ENCODE results near the gene STARD13. TPM values are rescaled to one million over a fixed set of nuclear protein-coding genes. Genes with fewer than 3 reads are reported as not detected.

The STARD13 gene
- total and polyA plus RNA-seq, 2 donors (not counting 1 experiment from before 2014, with no cell fraction given) = 0.06 to 0.22 TPM

DNA sequence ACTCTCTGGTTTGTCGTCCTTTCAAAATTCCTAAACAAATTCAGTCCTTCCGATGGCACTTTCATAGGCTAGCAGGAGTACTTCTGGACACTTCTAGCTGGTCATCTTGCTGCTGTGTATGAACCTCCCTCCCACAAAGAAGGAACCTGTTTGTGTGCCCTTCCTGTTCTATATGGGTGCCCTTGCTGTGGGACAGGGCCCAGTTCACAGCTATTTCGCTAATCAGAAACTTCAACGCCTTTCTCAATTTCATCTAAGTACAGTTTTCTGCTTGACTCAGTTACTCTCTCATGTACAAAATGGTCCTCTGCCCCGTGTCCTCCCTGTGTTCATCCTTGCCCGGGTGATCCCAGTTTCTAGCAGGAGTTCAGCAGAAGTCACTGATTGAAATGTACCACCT is 96.1 kb downstream of the STARD13 start:
- Histone ChIP-seq H3K36me3 (replicated peaks in 1 of 2; ENCODE audit: control extremely low read depth in 1 of 2, control insufficient read depth in 1 of 2, extremely low read depth in 1 of 2, insufficient read depth in 2 of 2, low read length in 1 of 2) (no peaks in the 10 kb centered on the region), H2AFZ (ENCODE audit: insufficient read depth, low read depth, low read length, poor library complexity, severe bottlenecking) (no peak overlapping the region), H3K27ac (ENCODE audit: low read length in 2 of 2) (no peak overlapping the region), H3K9ac (ENCODE audit: low read length) (no peak overlapping the region), H3K79me2 (ENCODE audit: control insufficient read depth, insufficient read depth, low read length) (no peaks in the 10 kb centered on the region), H3K9me3 (ENCODE audit: control extremely low read depth in 1 of 3, control insufficient read depth in 2 of 3, insufficient read depth in 1 of 3, low read length in 2 of 3) (no peaks in the 10 kb centered on the region), H4K20me1 (ENCODE audit: control insufficient read depth, insufficient read depth, low read length, poor library complexity, severe bottlenecking) (no peaks in the 10 kb centered on the region), H3K27me3 (replicated peaks in 1 of 4; ENCODE audit: control extremely low read depth in 1 of 4, control insufficient read depth in 3 of 4, insufficient read depth in 4 of 4, low read length in 3 of 4) (no peaks in the 10 kb centered on the region), H3K4me3 (ENCODE audit: control extremely low read depth in 1 of 5, extremely low read depth in 1 of 5, insufficient read depth in 1 of 5, low read depth in 2 of 5, low read length in 4 of 5) (no peak overlapping the region), H3K4me1 (ENCODE audit: control insufficient read depth in 2 of 2, insufficient read depth in 2 of 2, low read length in 2 of 2) (no peaks in the 10 kb centered on the region), H3K4me2 (replicated peaks; ENCODE audit: low read depth, low read length, poor library complexity, severe bottlenecking) (no peak overlapping the region)
- ChIA-PET CTCF (no interaction called here), POLR2A (no interaction called here)
- H3K4me3 Mint-ChIP-seq = no peak overlapping the region
- TF ChIP-seq, protein P1, sequence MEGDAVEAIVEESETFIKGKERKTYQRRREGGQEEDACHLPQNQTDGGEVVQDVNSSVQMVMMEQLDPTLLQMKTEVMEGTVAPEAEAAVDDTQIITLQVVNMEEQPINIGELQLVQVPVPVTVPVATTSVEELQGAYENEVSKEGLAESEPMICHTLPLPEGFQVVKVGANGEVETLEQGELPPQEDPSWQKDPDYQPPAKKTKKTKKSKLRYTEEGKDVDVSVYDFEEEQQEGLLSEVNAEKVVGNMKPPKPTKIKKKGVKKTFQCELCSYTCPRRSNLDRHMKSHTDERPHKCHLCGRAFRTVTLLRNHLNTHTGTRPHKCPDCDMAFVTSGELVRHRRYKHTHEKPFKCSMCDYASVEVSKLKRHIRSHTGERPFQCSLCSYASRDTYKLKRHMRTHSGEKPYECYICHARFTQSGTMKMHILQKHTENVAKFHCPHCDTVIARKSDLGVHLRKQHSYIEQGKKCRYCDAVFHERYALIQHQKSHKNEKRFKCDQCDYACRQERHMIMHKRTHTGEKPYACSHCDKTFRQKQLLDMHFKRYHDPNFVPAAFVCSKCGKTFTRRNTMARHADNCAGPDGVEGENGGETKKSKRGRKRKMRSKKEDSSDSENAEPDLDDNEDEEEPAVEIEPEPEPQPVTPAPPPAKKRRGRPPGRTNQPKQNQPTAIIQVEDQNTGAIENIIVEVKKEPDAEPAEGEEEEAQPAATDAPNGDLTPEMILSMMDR (IDR thresholded peaks at IDR 0.05) = no peak
- TF ChIP-seq EZH2 (IDR thresholded peaks at IDR 0.05; ENCODE audit: borderline replicate concordance, insufficient read depth, low read depth, low read length, poor library complexity, severe bottlenecking) = no peak
- 98% methylated on average over 4 of the region's 6 CpGs for WGBS (ENCODE audit: insufficient coverage)
- ATAC-seq (ENCODE audit: low read depth) (no peak), DNase-seq (no peak)
- H3K4me1 Mint-ChIP-seq = no peaks in the 10 kb centered on the region
- H3K27me3 Mint-ChIP-seq = peaks cover 6% of the 10 kb centered on the region
- intact Hi-C loops (cut with micrococcal nuclease) = no loop called here
- no peak overlapping the region for H3K27ac Mint-ChIP-seq
- no peaks in the 10 kb centered on the region for H3K9me3 Mint-ChIP-seq (ENCODE audit: insufficient read depth)

DNA sequence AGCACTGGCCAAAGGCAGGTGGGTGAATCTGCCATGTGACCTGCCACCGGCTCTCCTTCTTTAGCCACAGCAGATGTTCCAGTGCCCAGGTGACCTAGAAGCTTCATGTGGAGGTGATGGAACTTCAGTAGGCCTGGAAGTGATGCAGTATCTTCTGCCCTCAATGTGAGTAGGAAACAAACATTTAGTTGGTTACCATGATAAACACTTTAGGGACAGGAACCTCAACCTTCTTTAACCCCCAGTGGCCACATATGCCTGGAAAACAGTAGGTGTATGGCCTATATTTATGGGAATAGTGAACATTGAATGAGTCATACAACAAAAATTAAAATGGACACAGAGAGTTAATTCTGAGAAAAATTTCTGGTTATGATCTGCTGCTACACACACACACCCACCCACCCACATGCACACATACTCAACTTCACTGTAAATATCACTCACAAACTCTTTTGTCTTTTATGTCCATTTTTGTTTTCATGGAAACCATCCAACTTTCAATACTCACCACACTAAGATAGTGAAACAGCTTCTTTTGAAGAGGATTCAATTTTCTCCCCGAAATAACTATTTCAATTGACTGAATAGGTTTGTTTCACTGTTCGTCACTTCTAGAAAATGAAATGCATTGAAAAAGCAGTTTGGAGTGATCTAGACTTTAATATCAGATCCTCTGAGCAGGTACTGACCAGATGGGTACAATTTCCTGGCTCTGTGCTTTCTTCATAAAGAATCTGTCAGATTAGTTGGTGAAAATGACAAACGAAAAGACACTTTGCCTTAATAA is 97.3 kb downstream of the STARD13 start:
- Histone ChIP-seq H3K36me3 (replicated peaks in 1 of 2; ENCODE audit: control extremely low read depth in 1 of 2, control insufficient read depth in 1 of 2, extremely low read depth in 1 of 2, insufficient read depth in 2 of 2, low read length in 1 of 2) (no peaks in the 10 kb centered on the region), H3K79me2 (ENCODE audit: control insufficient read depth, insufficient read depth, low read length) (no peaks in the 10 kb centered on the region), H3K4me1 (ENCODE audit: control insufficient read depth in 2 of 2, insufficient read depth in 2 of 2, low read length in 2 of 2) (no peaks in the 10 kb centered on the region), H3K27ac (ENCODE audit: low read length in 2 of 2) (no peak overlapping the region), H3K9me3 (ENCODE audit: control extremely low read depth in 1 of 3, control insufficient read depth in 2 of 3, insufficient read depth in 1 of 3, low read length in 2 of 3) (no peaks in the 10 kb centered on the region), H4K20me1 (ENCODE audit: control insufficient read depth, insufficient read depth, low read length, poor library complexity, severe bottlenecking) (no peaks in the 10 kb centered on the region), H3K27me3 (replicated peaks in 1 of 4; ENCODE audit: control extremely low read depth in 1 of 4, control insufficient read depth in 3 of 4, insufficient read depth in 4 of 4, low read length in 3 of 4) (no peaks in the 10 kb centered on the region), H3K4me2 (replicated peaks; ENCODE audit: low read depth, low read length, poor library complexity, severe bottlenecking) (no peak overlapping the region), H3K9ac (ENCODE audit: low read length) (no peak overlapping the region), H2AFZ (ENCODE audit: insufficient read depth, low read depth, low read length, poor library complexity, severe bottlenecking) (no peak overlapping the region), H3K4me3 (ENCODE audit: control extremely low read depth in 1 of 5, extremely low read depth in 1 of 5, insufficient read depth in 1 of 5, low read depth in 2 of 5, low read length in 4 of 5) (no peak overlapping the region)
- ChIA-PET CTCF (no interaction called here), POLR2A (no interaction called here)
- TF ChIP-seq EZH2 (IDR thresholded peaks at IDR 0.05; ENCODE audit: borderline replicate concordance, insufficient read depth, low read depth, low read length, poor library complexity, severe bottlenecking) = no peak
- TF ChIP-seq, protein P1 (IDR thresholded peaks at IDR 0.05) = no peak
- H3K27me3 Mint-ChIP-seq = peaks cover 6% of the 10 kb centered on the region
- no peak for ATAC-seq (ENCODE audit: low read depth)
- no peak for DNase-seq
- no peak overlapping the region for H3K27ac Mint-ChIP-seq
- H3K4me1 Mint-ChIP-seq = no peaks in the 10 kb centered on the region
- no peak overlapping the region for H3K4me3 Mint-ChIP-seq
- no peaks in the 10 kb centered on the region for H3K9me3 Mint-ChIP-seq (ENCODE audit: insufficient read depth)
- intact Hi-C loops (cut with micrococcal nuclease) = no loop called here
- 100% methylated on average over 1 of the region's 4 CpGs for whole genome bisulfite sequencing (ENCODE audit: insufficient coverage)

Data from B cell (primary cell).